Testis (tissue), 2 donors: ENCODE results near the gene KRTAP4-2.

Experiments
- POLR2A ChIP-seq: fragments of 450-650 bp; IDR thresholded peaks from one replicate; pipeline ENCODE4 v1.6.1; 2017; ENCODE audit warnings: antibody characterized with exemption, mild to moderate bottlenecking, moderate library complexity
- TF ChIP-seq, protein P1 (sequence below), 3 experiments: fragments of 450-650 bp in 2 of 3; fragments of 200-600 bp in 1 of 3; sonication (generic) in 1 of 3; IDR thresholded peaks; one replicate each; pipeline ENCODE4 v1.5.1; 2016 to 2019; ENCODE audit warnings: antibody characterized with exemption in 3 of 3, mild to moderate bottlenecking in 2 of 3, moderate library complexity in 1 of 3

DNA sequence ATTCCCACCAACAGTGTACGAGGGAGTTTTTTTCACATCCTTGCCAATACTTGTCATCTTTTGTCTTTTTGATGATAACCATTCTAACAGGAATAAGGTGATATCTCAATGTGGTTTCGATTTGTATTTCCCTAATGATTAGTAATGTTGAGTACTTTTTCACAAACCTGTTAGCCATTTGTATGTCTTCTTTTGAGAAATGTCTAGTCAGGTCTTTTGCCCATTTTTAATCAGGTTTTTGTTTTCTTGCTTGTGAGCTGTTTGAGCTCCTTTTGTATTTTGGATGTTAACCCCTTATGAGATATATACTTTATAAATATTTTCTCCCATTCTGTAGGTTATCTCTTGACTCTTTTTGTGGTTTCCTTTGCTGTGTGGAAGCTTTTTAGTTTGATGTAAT, 26.5 kb downstream of the KRTAP4-2 start:
- TF ChIP-seq, protein P1, sequence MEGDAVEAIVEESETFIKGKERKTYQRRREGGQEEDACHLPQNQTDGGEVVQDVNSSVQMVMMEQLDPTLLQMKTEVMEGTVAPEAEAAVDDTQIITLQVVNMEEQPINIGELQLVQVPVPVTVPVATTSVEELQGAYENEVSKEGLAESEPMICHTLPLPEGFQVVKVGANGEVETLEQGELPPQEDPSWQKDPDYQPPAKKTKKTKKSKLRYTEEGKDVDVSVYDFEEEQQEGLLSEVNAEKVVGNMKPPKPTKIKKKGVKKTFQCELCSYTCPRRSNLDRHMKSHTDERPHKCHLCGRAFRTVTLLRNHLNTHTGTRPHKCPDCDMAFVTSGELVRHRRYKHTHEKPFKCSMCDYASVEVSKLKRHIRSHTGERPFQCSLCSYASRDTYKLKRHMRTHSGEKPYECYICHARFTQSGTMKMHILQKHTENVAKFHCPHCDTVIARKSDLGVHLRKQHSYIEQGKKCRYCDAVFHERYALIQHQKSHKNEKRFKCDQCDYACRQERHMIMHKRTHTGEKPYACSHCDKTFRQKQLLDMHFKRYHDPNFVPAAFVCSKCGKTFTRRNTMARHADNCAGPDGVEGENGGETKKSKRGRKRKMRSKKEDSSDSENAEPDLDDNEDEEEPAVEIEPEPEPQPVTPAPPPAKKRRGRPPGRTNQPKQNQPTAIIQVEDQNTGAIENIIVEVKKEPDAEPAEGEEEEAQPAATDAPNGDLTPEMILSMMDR (IDR thresholded peaks at IDR 0.05): no peak
- TF ChIP-seq POLR2A: no peak
